Panc1 (cell line): ENCODE results near the gene SEC24A. TPM values are rescaled to one million over a fixed set of nuclear protein-coding genes. Genes with fewer than 3 reads are reported as not detected.

Source experiments
- ATAC-seq: fragments of 200-7000 bp; cut with Tn5 transposase; 2 replicates; pipeline ENCODE4 v1.9.1; 2020; ENCODE audit warnings: mild to moderate bottlenecking, moderate library complexity
- BruUV-seq: library from RNA; stranded (reverse); fragments of 400-500 nt; replicated peaks from 2 replicates; lab custom pipeline; 2021; lab: Mats Ljungman, UMichigan
- CTCF ChIA-PET: fragments of 300-600 bp; sonication (Branson Sonifier 250); formaldehyde crosslinking; loops from one replicate; lab custom pipeline; 2022; ENCODE audit warnings: antibody characterized with exemption; lab: Charles Lee
- POLR2A ChIA-PET: fragments of 300-600 bp; sonication (Branson Sonifier 250); formaldehyde crosslinking; loops from one replicate; lab custom pipeline; 2022; ENCODE audit warnings: antibody characterized with exemption; lab: Charles Lee
- DNase-seq: peaks from one replicate; pipeline ENCODE4 v3.0.0-alpha.2; 2010; ENCODE audit warnings: low read depth, low spot score
- H3K27ac ChIP-seq: 2 replicates; pipeline ENCODE4 v1.5.1; 2011; ENCODE audit warnings: mild to moderate bottlenecking, low read length, inconsistent platforms
- H3K27me3 ChIP-seq: fragments of 200-500 bp; sonication (Bioruptor generic); 2 replicates; pipeline ENCODE4 v1.6.0; 2014; ENCODE audit warnings: low read length, inconsistent platforms; ENCODE audit not compliant: control insufficient read depth, insufficient read depth
- H3K36me3 ChIP-seq: fragments of 200-500 bp; sonication (Bioruptor generic); 2 replicates; pipeline ENCODE4 v1.5.1; 2014; ENCODE audit warnings: inconsistent platforms, mild to moderate bottlenecking, low read length, moderate library complexity; ENCODE audit not compliant: control insufficient read depth, insufficient read depth
- H3K4me1 ChIP-seq: 2 replicates; pipeline ENCODE4 v1.5.1; 2011; ENCODE audit warnings: inconsistent platforms, mild to moderate bottlenecking, low read length, moderate library complexity; ENCODE audit not compliant: control insufficient read depth, insufficient read depth
- H3K4me3 ChIP-seq, 2 experiments: 2 replicates each; pipeline ENCODE4 v1.5.1; 2011 to 2012; ENCODE audit warnings: low read depth in 2 of 2, low read length in 2 of 2, mild to moderate bottlenecking in 2 of 2, inconsistent platforms in 1 of 2, moderate library complexity in 1 of 2
- H3K9me3 ChIP-seq: fragments of 200-500 bp; sonication (Bioruptor generic); 2 replicates; pipeline ENCODE4 v1.5.1; 2014; ENCODE audit warnings: low read depth, mild to moderate bottlenecking, inconsistent platforms, low read length, moderate library complexity; ENCODE audit not compliant: control insufficient read depth, insufficient read depth
- POLR2AphosphoS5 ChIP-seq: IDR thresholded peaks from 2 replicates; pipeline ENCODE4 v1.6.1; 2012; ENCODE audit warnings: mild to moderate bottlenecking, low read depth, low read length, moderate library complexity
- SIN3A ChIP-seq: IDR thresholded peaks from 2 replicates; pipeline ENCODE4 v1.6.1; 2012; ENCODE audit warnings: low read depth, mild to moderate bottlenecking, low read length, moderate library complexity, borderline replicate concordance; ENCODE audit not compliant: insufficient read depth
- TCF7L2 ChIP-seq: IDR thresholded peaks from 2 replicates; pipeline ENCODE4 v1.6.1; 2011; ENCODE audit warnings: mild to moderate bottlenecking, low read depth, low read length, inconsistent platforms
- in situ Hi-C: cut with HindIII; loops from 2 replicates; pipeline ENCODE4 v1.10.0; 2016; ENCODE audit warnings: low sequenced_read_pairs, low pct_unique_long_range_greater_than_20kb
- intact Hi-C: fragments of 100-400 bp; cut with micrococcal nuclease; formaldehyde crosslinking; loops from one replicate; pipeline ENCODE4 v1.10.0; 2022; ENCODE audit not compliant: unreplicated experiment
- total RNA-seq: library from RNA; stranded (reverse); gene quantifications from one replicate; pipeline ENCODE4 v1.2.1, GENCODE V29; 2021; ENCODE audit not compliant: unreplicated experiment
- TF ChIP-seq, protein P1 (sequence below): fragments of 450-650 bp; IDR thresholded peaks from 2 replicates; pipeline ENCODE4 v1.5.1; 2017; ENCODE audit warnings: mild to moderate bottlenecking
- TF ChIP-seq, protein P2 (sequence below), 2 experiments: IDR thresholded peaks; 2 replicates each; pipeline ENCODE4 v1.6.1; 2011 to 2012; ENCODE audit warnings: low read depth in 2 of 2, control low read depth in 1 of 2, low read length in 1 of 2, mild to moderate bottlenecking in 1 of 2, moderate library complexity in 1 of 2; ENCODE audit not compliant: insufficient read depth in 1 of 2

The SEC24A gene
- total RNA-seq, 1 experiment from 2014 or later: 22.7 TPM

DNA sequence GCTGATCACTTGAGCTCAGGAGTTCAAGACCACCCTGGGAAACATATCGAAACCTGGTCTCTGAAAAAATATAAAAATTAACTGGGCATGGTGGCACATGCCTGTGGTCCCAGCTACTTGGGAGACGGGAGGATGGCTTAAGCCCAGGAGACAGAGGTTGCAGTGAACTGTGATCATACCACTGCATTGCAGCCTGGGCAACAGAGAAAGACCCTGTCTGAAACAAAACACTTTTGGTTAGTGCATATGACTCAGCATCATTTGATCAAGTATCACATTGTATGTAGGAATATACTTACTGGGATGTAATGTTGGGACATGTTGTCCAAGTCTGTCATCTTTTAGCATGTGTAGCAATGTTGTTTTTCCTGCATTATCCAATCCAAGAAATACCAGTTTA lies 28.0 kb upstream of the SEC24A start:
- Histone ChIP-seq H3K9me3 (no peaks in the 10 kb centered on the region), H3K36me3 (peaks cover 2% of the 10 kb centered on the region; the same call in 1 of the 2 replicates), H3K27ac (no peak overlapping the region), H3K27me3 (no peaks in the 10 kb centered on the region), H3K4me1 (no peaks in the 10 kb centered on the region), H3K4me3 (no peak overlapping the region)
- no peak for DNase-seq
- ATAC-seq: no peak
- intact Hi-C loops (no loop called here), in situ Hi-C loops (no loop called here)
- ChIA-PET POLR2A (interaction anchor here (0.6 kb wide), 1 partner anchor 21 kb away, joined by 3 read pairs; no protein-coding TSS in a partner anchor), CTCF (no interaction called here)
- TF ChIP-seq, protein P1, sequence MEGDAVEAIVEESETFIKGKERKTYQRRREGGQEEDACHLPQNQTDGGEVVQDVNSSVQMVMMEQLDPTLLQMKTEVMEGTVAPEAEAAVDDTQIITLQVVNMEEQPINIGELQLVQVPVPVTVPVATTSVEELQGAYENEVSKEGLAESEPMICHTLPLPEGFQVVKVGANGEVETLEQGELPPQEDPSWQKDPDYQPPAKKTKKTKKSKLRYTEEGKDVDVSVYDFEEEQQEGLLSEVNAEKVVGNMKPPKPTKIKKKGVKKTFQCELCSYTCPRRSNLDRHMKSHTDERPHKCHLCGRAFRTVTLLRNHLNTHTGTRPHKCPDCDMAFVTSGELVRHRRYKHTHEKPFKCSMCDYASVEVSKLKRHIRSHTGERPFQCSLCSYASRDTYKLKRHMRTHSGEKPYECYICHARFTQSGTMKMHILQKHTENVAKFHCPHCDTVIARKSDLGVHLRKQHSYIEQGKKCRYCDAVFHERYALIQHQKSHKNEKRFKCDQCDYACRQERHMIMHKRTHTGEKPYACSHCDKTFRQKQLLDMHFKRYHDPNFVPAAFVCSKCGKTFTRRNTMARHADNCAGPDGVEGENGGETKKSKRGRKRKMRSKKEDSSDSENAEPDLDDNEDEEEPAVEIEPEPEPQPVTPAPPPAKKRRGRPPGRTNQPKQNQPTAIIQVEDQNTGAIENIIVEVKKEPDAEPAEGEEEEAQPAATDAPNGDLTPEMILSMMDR: no peak
- no peak for TF ChIP-seq TCF7L2
- TF ChIP-seq, protein P2, sequence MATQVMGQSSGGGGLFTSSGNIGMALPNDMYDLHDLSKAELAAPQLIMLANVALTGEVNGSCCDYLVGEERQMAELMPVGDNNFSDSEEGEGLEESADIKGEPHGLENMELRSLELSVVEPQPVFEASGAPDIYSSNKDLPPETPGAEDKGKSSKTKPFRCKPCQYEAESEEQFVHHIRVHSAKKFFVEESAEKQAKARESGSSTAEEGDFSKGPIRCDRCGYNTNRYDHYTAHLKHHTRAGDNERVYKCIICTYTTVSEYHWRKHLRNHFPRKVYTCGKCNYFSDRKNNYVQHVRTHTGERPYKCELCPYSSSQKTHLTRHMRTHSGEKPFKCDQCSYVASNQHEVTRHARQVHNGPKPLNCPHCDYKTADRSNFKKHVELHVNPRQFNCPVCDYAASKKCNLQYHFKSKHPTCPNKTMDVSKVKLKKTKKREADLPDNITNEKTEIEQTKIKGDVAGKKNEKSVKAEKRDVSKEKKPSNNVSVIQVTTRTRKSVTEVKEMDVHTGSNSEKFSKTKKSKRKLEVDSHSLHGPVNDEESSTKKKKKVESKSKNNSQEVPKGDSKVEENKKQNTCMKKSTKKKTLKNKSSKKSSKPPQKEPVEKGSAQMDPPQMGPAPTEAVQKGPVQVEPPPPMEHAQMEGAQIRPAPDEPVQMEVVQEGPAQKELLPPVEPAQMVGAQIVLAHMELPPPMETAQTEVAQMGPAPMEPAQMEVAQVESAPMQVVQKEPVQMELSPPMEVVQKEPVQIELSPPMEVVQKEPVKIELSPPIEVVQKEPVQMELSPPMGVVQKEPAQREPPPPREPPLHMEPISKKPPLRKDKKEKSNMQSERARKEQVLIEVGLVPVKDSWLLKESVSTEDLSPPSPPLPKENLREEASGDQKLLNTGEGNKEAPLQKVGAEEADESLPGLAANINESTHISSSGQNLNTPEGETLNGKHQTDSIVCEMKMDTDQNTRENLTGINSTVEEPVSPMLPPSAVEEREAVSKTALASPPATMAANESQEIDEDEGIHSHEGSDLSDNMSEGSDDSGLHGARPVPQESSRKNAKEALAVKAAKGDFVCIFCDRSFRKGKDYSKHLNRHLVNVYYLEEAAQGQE (IDR thresholded peaks at IDR 0.05; ENCODE audit: insufficient read depth in 1 of 2, low read depth in 2 of 2, low read length in 1 of 2): no peak
- TF ChIP-seq POLR2AphosphoS5: no peak
- TF ChIP-seq SIN3A: no peak
- BruUV-seq: no TSS peak

DNA sequence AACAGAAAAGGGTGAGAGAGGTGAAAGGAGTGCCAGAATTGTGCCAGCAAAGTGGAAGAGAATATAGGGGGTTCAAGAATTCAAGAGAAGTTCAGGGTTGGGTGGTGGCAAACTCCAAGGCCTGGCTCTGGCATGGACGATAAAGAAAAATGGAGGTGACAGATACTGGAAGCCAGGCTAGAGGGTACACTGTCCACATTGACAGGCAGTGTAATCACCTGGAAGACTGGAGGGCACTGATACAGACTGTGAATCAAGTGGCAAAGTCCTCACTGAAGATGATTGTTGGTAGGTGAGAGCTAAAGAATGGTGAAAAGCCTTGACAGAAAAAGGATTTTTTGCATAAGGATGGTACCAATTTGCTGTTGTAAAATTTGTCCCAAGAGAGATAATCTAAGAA lies 23.0 kb upstream of the SEC24A start:
- CTCF ChIA-PET: no interaction called here

More for the DNA sequence above, 23.0 kb upstream of the SEC24A start:
- Histone ChIP-seq H3K4me1 (no peaks in the 10 kb centered on the region), H3K27ac (no peak overlapping the region), H3K9me3 (no peaks in the 10 kb centered on the region), H3K27me3 (no peaks in the 10 kb centered on the region), H3K36me3 (no peaks in the 10 kb centered on the region; the same call in 1 of the 2 replicates), H3K4me3 (no peak overlapping the region)
- DNase-seq: no peak
- TF ChIP-seq, protein P2 (IDR thresholded peaks at IDR 0.05; ENCODE audit: insufficient read depth in 1 of 2, low read depth in 2 of 2, low read length in 1 of 2): no peak
- TF ChIP-seq, protein P1: no peak
- no peak for TF ChIP-seq TCF7L2
- no peak for TF ChIP-seq SIN3A
- TF ChIP-seq POLR2AphosphoS5: no peak
- intact Hi-C loops (no loop called here), in situ Hi-C loops (no loop called here)
- no TSS peak for BruUV-seq
- ATAC-seq: no peak
- POLR2A ChIA-PET: interaction anchor here (0.6 kb wide), 1 partner anchor 20 kb away, joined by 9 read pairs; no protein-coding TSS in a partner anchor
